T47D (cell line): ENCODE data around the gene HELZ2.
"Not testable (repeated sequence)": the region's sequence is repeated elsewhere in the genome, so short reads cannot be mapped to it uniquely, and the experiment has no call there.

Experiments used
- DNase-seq, 2 experiments: peaks; one replicate each; pipeline versions ENCODE4 v3.0.0 to v3.0.0-alpha.2; 2011 to 2012; ENCODE audit warnings: low read depth in 1 of 2, low spot score in 1 of 2
- JUND ChIP-seq: IDR thresholded peaks from 2 replicates; pipeline ENCODE4 v1.6.1; 2012; ENCODE audit warnings: low read depth
- in situ Hi-C: cut with HindIII; loops from 2 replicates; pipeline ENCODE4 v1.10.0; 2016; ENCODE audit warnings: low sequenced_read_pairs, low pct_unique_long_range_greater_than_20kb

The HELZ2 gene

GRCh38 chr20:63562461-63563224 lies 11.4 kb downstream of the HELZ2 start:
- in situ Hi-C loops = no loop called here
- DNase-seq = no peak
- TF ChIP-seq JUND = no peak

- in situ Hi-C loops = no loop called here
- TF ChIP-seq JUND = no peak
- DNase-seq = no peak
Observed at GRCh38 chr20:63561624-63562396, 12.2 kb downstream of the HELZ2 start.

GRCh38 chr20:63560856-63561609 lies 13.0 kb downstream of the HELZ2 start:
- in situ Hi-C loops = no loop called here
- no peak for DNase-seq
- TF ChIP-seq JUND = no peak

- no peak for DNase-seq
- in situ Hi-C loops = no loop called here
Observed at GRCh38 chr20:63560333-63560805, 13.7 kb downstream of the HELZ2 start.

GRCh38 chr20:63559485-63560332 lies 14.3 kb downstream of the HELZ2 start:
- DNase-seq, in situ Hi-C loops: not testable (repeated sequence)

More at GRCh38 chr20:63560333-63560805, 13.7 kb downstream of the HELZ2 start:
- TF ChIP-seq JUND = no peak

- in situ Hi-C loops = no loop called here
- DNase-seq = no peak
- TF ChIP-seq JUND = no peak
Observed at GRCh38 chr20:63558804-63559484, 15.1 kb downstream of the HELZ2 start.

GRCh38 chr20:63557481-63557891 lies 16.6 kb downstream of the HELZ2 start:
- in situ Hi-C loops = no loop called here
- no peak for DNase-seq
- no peak for TF ChIP-seq JUND

- TF ChIP-seq JUND = no peak
- in situ Hi-C loops = no loop called here
- no peak for DNase-seq
Observed at GRCh38 chr20:63556873-63557478, 17.1 kb downstream of the HELZ2 start.

GRCh38 chr20:63555661-63556381 lies 18.2 kb downstream of the HELZ2 start:
- TF ChIP-seq JUND = no peak
- in situ Hi-C loops = no loop called here

GRCh38 chr20:63554361-63555278 lies 19.4 kb downstream of the HELZ2 start:
- in situ Hi-C loops = no loop called here
- no peak for DNase-seq
- no peak for TF ChIP-seq JUND

More at GRCh38 chr20:63555661-63556381, 18.2 kb downstream of the HELZ2 start:
- no peak for DNase-seq
